Measurements from ENCODE around the gene USP47. TPM values are rescaled to one million over a fixed set of nuclear protein-coding genes. Genes with fewer than 3 reads are reported as not detected.

USP47 gene
- total RNA-seq, 1 donor: 72.7 TPM

- Histone ChIP-seq H3K9me3 (ENCODE audit: low read depth, low read length) (no peaks in the 10 kb centered on the region), H3K36me3 (ENCODE audit: insufficient read depth, low read length) (no peaks in the 10 kb centered on the region), H3K27me3 (ENCODE audit: insufficient read depth, low read length) (no peaks in the 10 kb centered on the region), H3K4me3 (ENCODE audit: insufficient read depth, low read length) (no peak overlapping the region), H3K4me2 (ENCODE audit: insufficient read depth, low read length) (no peak overlapping the region), H3K4me1 (ENCODE audit: insufficient read depth, low read length) (peaks cover 71% of the 10 kb centered on the region), H3K79me2 (ENCODE audit: insufficient read depth, low read length) (no peaks in the 10 kb centered on the region), H4K20me1 (ENCODE audit: insufficient read depth, low read length) (no peaks in the 10 kb centered on the region), H3K27ac (ENCODE audit: low read depth, low read length) (no peak overlapping the region), H2AFZ (ENCODE audit: low read length) (no peak overlapping the region)
- TF ChIP-seq CTCF (IDR thresholded peaks at IDR 0.05; ENCODE audit: extremely low read depth, low read depth, low read length): no peak
- DNase-seq (ENCODE audit: insufficient read length, low spot score, missing footprints): no peak
These were observed 140.1 kb downstream of the USP47 start for GRCh38 chr11:11981840-11982239.

DNA sequence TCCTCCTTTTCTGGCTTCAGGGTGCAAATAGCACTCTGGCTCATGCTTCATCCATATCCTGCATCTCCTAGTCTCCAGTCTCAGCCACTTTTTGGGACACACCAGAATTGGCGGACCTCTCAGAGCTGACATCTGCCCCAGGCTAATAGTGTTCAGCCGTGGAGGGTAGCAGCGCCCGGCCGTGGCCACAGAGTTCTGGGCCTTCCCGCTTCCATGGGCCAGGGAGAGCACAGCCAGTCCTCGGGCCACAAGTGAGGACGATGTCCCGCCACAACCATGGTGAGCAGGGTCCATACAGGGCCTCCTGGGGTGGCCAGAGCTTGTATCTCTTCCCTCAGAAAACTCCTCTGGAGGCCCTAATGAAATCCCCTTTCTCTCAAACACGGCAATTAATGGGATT is 140.7 kb downstream of the USP47 start:
- H4K20me1 ChIP-seq (ENCODE audit: insufficient read depth, low read length): no peaks in the 10 kb centered on the region
- H3K27ac ChIP-seq (ENCODE audit: low read depth, low read length): peak overlapping the region; percentile 46
- no peaks in the 10 kb centered on the region for H3K36me3 ChIP-seq (ENCODE audit: insufficient read depth, low read length)
- H3K27me3 ChIP-seq (ENCODE audit: insufficient read depth, low read length): no peaks in the 10 kb centered on the region
- no peaks in the 10 kb centered on the region for H3K79me2 ChIP-seq (ENCODE audit: insufficient read depth, low read length)
- no peak overlapping the region for H2AFZ ChIP-seq (ENCODE audit: low read length)
- no peak overlapping the region for H3K4me3 ChIP-seq (ENCODE audit: insufficient read depth, low read length)
- H3K9me3 ChIP-seq (ENCODE audit: low read depth, low read length): no peaks in the 10 kb centered on the region
- peaks cover 64% of the 10 kb centered on the region for H3K4me1 ChIP-seq (ENCODE audit: insufficient read depth, low read length)
- peak overlapping the region; percentile 1 for H3K4me2 ChIP-seq (ENCODE audit: insufficient read depth, low read length)
- no peak for TF ChIP-seq CTCF (IDR thresholded peaks at IDR 0.05; ENCODE audit: extremely low read depth, low read depth, low read length)
- DNase-seq (ENCODE audit: insufficient read length, low spot score, missing footprints): no peak

DNA sequence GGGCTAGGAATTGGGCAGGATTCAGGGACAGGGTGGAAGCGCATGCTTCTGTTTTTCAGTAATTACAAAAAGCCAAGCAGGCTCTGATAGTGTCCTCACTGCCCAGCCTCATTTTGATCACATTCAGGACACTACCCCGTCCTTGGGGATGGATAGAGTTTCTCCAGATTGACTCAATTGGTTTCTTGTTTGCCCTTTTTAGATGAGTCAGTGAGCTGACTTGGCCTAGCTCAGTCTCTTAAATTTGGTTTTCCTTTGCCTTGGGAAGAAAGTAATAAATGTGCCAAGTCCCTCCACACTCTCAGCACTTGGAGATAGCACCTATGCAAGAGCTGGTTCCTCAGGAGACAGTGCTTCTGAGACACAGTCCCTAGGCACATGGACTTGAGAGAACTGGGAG is 141.2 kb downstream of the USP47 start:
- Histone ChIP-seq H4K20me1 (ENCODE audit: insufficient read depth, low read length) (no peaks in the 10 kb centered on the region), H3K27me3 (ENCODE audit: insufficient read depth, low read length) (no peaks in the 10 kb centered on the region), H3K36me3 (ENCODE audit: insufficient read depth, low read length) (no peaks in the 10 kb centered on the region), H3K4me1 (ENCODE audit: insufficient read depth, low read length) (peaks cover 64% of the 10 kb centered on the region), H3K4me2 (ENCODE audit: insufficient read depth, low read length) (peak overlapping the region; percentile 1), H3K79me2 (ENCODE audit: insufficient read depth, low read length) (no peaks in the 10 kb centered on the region), H3K4me3 (ENCODE audit: insufficient read depth, low read length) (no peak overlapping the region), H3K27ac (ENCODE audit: low read depth, low read length) (peak overlapping the region; percentile 46), H2AFZ (ENCODE audit: low read length) (no peak overlapping the region), H3K9me3 (ENCODE audit: low read depth, low read length) (no peaks in the 10 kb centered on the region)
- no peak for TF ChIP-seq CTCF (IDR thresholded peaks at IDR 0.05; ENCODE audit: extremely low read depth, low read depth, low read length)
- DNase-seq (ENCODE audit: insufficient read length, low spot score, missing footprints): peak; percentile 90

- DNase-seq (ENCODE audit: insufficient read length, low spot score, missing footprints): no peak
- TF ChIP-seq CTCF (IDR thresholded peaks at IDR 0.05; ENCODE audit: extremely low read depth, low read depth, low read length): no peak
- Histone ChIP-seq H3K4me3 (ENCODE audit: insufficient read depth, low read length) (no peak overlapping the region), H3K27me3 (ENCODE audit: insufficient read depth, low read length) (no peaks in the 10 kb centered on the region), H3K36me3 (ENCODE audit: insufficient read depth, low read length) (no peaks in the 10 kb centered on the region), H3K4me1 (ENCODE audit: insufficient read depth, low read length) (peaks cover 67% of the 10 kb centered on the region), H3K79me2 (ENCODE audit: insufficient read depth, low read length) (no peaks in the 10 kb centered on the region), H3K27ac (ENCODE audit: low read depth, low read length) (peak overlapping the region; percentile 46), H2AFZ (ENCODE audit: low read length) (no peak overlapping the region), H3K4me2 (ENCODE audit: insufficient read depth, low read length) (peak overlapping the region; percentile 1), H4K20me1 (ENCODE audit: insufficient read depth, low read length) (no peaks in the 10 kb centered on the region), H3K9me3 (ENCODE audit: low read depth, low read length) (no peaks in the 10 kb centered on the region)
These were observed 141.7 kb downstream of the USP47 start for GRCh38 chr11:11983427-11983826.
